ENCODE results near the gene BRD3. TPM values are rescaled to one million over a fixed set of nuclear protein-coding genes. Genes with fewer than 3 reads are reported as not detected.

The BRD3 gene
- polyA plus RNA-seq, 2 of the 4 experiments (the other 2 are of a cell fraction) = 9.0 to 15.3 TPM

DNA sequence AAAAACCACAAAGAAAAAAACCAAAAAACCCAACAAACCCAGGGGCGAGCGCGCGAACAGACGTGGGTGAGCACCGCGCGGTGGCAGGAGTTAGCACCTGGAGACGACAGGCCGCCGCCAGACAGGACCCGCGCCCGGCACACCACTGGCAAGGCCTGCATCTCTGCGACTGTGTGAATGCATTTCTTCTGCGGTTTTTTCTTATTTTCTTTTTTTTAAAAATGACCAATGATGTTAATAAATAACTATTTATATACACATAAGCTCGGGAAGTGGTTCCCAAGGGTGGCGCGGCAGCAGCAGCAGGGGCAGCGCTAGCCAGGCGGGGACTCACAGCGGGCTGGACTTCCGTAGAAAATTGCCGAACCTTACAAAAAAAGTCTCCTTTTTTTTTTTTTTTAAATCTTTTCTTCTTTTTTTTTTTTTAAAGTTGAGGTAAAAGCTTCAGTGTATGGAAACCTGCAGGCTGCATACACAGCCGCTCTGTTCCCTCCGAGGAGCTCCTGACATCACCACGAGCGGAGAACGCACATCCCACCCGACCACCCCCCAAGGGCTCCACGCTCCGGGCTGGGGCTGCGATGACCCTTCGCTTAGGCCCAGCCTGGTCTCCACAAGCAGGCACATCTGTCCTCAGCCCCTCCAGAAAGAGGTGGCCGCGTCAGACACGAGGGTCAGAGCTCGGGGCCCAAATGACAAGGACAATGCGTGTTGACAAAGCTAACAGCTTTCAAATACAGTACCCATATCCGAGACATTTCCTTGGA lies 35.2 kb downstream of the BRD3 start:
- no peak for ATAC-seq
- Histone ChIP-seq H3K27ac (no peak overlapping the region), H3K9me3 (no peaks in the 10 kb centered on the region), H3K4me2 (no peak overlapping the region), H3K4me3 (no peak overlapping the region), H3K4me1 (no peaks in the 10 kb centered on the region)
- ChIA-PET POLR2A (interaction anchor here (0.6 kb wide), 1 partner anchor 1658 kb away, joined by 4 read pairs; no protein-coding TSS in a partner anchor), CTCF (interaction anchor here (1.1 to 1.6 kb wide), 3 partner anchors 10 to 250 kb away, joined by 3 to 5 read pairs (median 3); no protein-coding TSS in a partner anchor)
- DNase-seq (ENCODE audit: low read depth in 1 of 2, low spot score in 1 of 2) = no peak
- FAIRE-seq = no peak
- 93% methylated on average over 40 of the region's 40 CpGs for WGBS (ENCODE audit: missing lambda C conversion rate)
- no peak for TF ChIP-seq RNF2 (IDR thresholded peaks at IDR 0.05; ENCODE audit: borderline replicate concordance, low read depth)
- no peak for TF ChIP-seq FOXS1 (CRISPR knock-in tag; IDR thresholded peaks at IDR 0.05)
- no peak for TF ChIP-seq HOXA7 (CRISPR knock-in tag; IDR thresholded peaks at IDR 0.05)
- TF ChIP-seq ZSCAN20 (CRISPR knock-in tag; IDR thresholded peaks at IDR 0.05) = no peak
- TF ChIP-seq CBX8 (IDR thresholded peaks at IDR 0.05) = no peak

DNA sequence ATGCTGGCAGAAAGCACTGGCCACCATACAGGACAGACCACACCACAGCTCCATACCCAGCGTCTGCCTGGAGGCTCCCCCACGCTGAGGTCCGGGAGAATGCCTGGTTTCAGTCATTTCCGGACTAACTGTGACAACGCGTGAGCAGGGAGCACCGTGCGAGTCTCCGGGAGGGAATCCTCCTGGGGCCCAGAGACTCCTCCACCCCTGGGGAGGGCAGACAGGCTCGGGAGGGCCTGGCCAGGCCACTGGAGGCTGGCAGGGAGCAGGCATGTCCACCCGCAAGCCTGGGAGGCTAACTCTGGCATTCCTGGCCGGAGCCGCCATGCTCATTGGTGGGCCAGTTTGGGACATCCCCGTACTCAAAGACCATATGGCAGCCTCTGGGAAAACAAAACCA lies 36.0 kb downstream of the BRD3 start:
- Histone ChIP-seq H3K27ac (no peak overlapping the region), H3K4me2 (no peak overlapping the region), H3K4me1 (no peaks in the 10 kb centered on the region), H3K9me3 (no peaks in the 10 kb centered on the region), H3K4me3 (no peak overlapping the region)
- WGBS (ENCODE audit: missing lambda C conversion rate) = 90% methylated on average over 14 of the region's 14 CpGs
- ChIA-PET POLR2A (no interaction called here), CTCF (no interaction called here)
- DNase-seq (ENCODE audit: low read depth in 1 of 2, low spot score in 1 of 2) = no peak
- no peak for TF ChIP-seq HEYL (CRISPR knock-in tag; IDR thresholded peaks at IDR 0.05)
- TF ChIP-seq POLR2AphosphoS2 (conservative IDR thresholded peaks at IDR 0.05; ENCODE audit: low read length) = no peak
- TF ChIP-seq CBX2 (IDR thresholded peaks at IDR 0.05; ENCODE audit: borderline replicate concordance, low read depth) = no peak
- no peak for TF ChIP-seq RCOR1 (IDR thresholded peaks at IDR 0.05; ENCODE audit: low read depth, low read length)
- TF ChIP-seq TP53 (CRISPR knock-in tag; IDR thresholded peaks at IDR 0.05) = no peak
- no peak for ATAC-seq
- FAIRE-seq = no peak

DNA sequence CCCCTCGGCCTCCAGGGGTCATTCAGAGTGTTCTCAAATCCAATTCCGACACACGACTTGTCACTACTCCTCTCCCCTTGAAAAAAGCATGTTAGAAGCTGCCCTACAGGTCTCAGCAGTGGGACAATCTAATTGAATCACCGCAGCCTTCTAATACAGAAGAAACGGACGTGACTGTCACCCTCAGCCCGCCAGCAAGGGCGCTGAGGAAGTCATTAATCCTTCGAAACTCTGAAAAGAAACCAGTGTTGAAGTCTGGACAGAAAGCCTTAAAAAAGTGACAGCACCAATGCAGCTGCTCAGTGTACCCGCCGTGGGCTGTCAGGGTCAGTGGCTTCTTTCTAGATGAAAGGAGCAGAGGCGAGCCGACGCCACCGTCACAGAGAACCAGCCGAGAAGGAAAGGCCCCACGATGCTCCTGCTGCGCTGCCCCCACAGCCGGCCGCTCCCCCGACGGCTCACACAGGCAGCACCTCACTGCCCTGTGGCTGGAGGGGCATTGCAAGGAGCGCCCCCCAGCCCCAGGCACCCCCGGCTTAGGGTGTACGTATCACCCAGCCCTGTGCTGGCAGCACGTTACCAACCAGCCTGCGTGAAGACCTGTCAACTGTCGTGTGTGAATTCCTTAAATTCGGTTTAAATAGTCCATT lies 36.9 kb downstream of the BRD3 start:
- Histone ChIP-seq H3K4me1 (0 out of 3 replicates have a peak, but pooled peaks cover 4% of the 10 kb centered on the region), H3K9me3 (no peaks in the 10 kb centered on the region), H3K4me2 (no peak overlapping the region), H3K27ac (no peak overlapping the region), H3K4me3 (no peak overlapping the region)
- ATAC-seq (no peak), FAIRE-seq (no peak), DNase-seq (ENCODE audit: low read depth in 1 of 2, low spot score in 1 of 2) (no peak)
- TF ChIP-seq RFX5 (IDR thresholded peaks at IDR 0.05) (no peak), RNF2 (IDR thresholded peaks at IDR 0.05; ENCODE audit: borderline replicate concordance, low read depth) (no peak), EP300 (IDR thresholded peaks at IDR 0.05) (no peak), CEBPB (IDR thresholded peaks at IDR 0.05) (no peak), HMGXB4 (CRISPR knock-in tag; IDR thresholded peaks at IDR 0.05; ENCODE audit: borderline replicate concordance) (no peak), POLR2AphosphoS2 (conservative IDR thresholded peaks at IDR 0.05; ENCODE audit: low read length) (no peak), POLR2A (IDR thresholded peaks at IDR 0.05; ENCODE audit: low read length) (no peak), NR3C1 (IDR thresholded peaks at IDR 0.05) (no peak), ZC3H11A (IDR thresholded peaks at IDR 0.05) (no peak), PHF8 (IDR thresholded peaks at IDR 0.05; ENCODE audit: borderline replicate concordance, low read depth) (no peak), MAZ (IDR thresholded peaks at IDR 0.05; ENCODE audit: borderline replicate concordance, low read depth, low read length) (no peak), NPAS2 (CRISPR knock-in tag; IDR thresholded peaks at IDR 0.05; ENCODE audit: borderline replicate concordance) (no peak), CHD2 (IDR thresholded peaks at IDR 0.05; ENCODE audit: low read length, partially characterized antibody) (no peak), FOSB (CRISPR knock-in tag; IDR thresholded peaks at IDR 0.05) (no peak), JUN (IDR thresholded peaks at IDR 0.05) (no peak)
- TF ChIP-seq, protein P1, sequence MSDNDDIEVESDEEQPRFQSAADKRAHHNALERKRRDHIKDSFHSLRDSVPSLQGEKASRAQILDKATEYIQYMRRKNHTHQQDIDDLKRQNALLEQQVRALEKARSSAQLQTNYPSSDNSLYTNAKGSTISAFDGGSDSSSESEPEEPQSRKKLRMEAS (IDR thresholded peaks at IDR 0.05) = no peak
- POLR2A ChIA-PET = no interaction called here
- 90% methylated on average over 29 of the region's 29 CpGs for WGBS (ENCODE audit: missing lambda C conversion rate)
- CTCF ChIA-PET = interaction anchor here (1.9 kb wide), 1 partner anchor 20 kb away, joined by 6 read pairs; no protein-coding TSS in a partner anchor

All from A549 (cell line).